ENCODE measurements around the gene UVRAG. TPM values are rescaled to one million over a fixed set of nuclear protein-coding genes. Genes with fewer than 3 reads are reported as not detected.

The UVRAG gene
- total RNA-seq, 3 donors from 2014 or later, result 43.3 to 73.0 (median 48.9) TPM

GRCh38 chr11:75811485-75811884, 3.5 kb upstream of the UVRAG start:
- Histone ChIP-seq H3K36me3 (no peaks in the 10 kb centered on the region), H3K27me3 (no peaks in the 10 kb centered on the region), H3K9me3 (no peaks in the 10 kb centered on the region), H3K4me3 (no peak overlapping the region), H3K27ac (no peak overlapping the region), H3K4me1 (peaks cover under 1 to 5% of the 10 kb centered on the region in 2 donors)
- DNase-seq (ENCODE audit: low spot score in 2 of 2), result no peak
- no peak for TF ChIP-seq POLR2AphosphoS5 (IDR thresholded peaks at IDR 0.05)
- TF ChIP-seq, protein P1, sequence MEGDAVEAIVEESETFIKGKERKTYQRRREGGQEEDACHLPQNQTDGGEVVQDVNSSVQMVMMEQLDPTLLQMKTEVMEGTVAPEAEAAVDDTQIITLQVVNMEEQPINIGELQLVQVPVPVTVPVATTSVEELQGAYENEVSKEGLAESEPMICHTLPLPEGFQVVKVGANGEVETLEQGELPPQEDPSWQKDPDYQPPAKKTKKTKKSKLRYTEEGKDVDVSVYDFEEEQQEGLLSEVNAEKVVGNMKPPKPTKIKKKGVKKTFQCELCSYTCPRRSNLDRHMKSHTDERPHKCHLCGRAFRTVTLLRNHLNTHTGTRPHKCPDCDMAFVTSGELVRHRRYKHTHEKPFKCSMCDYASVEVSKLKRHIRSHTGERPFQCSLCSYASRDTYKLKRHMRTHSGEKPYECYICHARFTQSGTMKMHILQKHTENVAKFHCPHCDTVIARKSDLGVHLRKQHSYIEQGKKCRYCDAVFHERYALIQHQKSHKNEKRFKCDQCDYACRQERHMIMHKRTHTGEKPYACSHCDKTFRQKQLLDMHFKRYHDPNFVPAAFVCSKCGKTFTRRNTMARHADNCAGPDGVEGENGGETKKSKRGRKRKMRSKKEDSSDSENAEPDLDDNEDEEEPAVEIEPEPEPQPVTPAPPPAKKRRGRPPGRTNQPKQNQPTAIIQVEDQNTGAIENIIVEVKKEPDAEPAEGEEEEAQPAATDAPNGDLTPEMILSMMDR (IDR thresholded peaks at IDR 0.05), result no peak
- no peak for TF ChIP-seq POLR2A (IDR thresholded peaks at IDR 0.05)
- intact Hi-C loops (cut with DNase I; ENCODE audit: low total_unique reads), result no loop called here

- peak overlapping the region; percentile 95 to 98 for H3K27ac ChIP-seq
- DNase-seq (ENCODE audit: low spot score in 2 of 2), result no peak
- no peaks in the 10 kb centered on the region for H3K27me3 ChIP-seq
- H3K4me1 ChIP-seq, result peaks cover 5 to 12% of the 10 kb centered on the region in 2 donors
- H3K9me3 ChIP-seq, result no peaks in the 10 kb centered on the region
- TF ChIP-seq, protein P1 (IDR thresholded peaks at IDR 0.05), result no peak
- no peak for TF ChIP-seq POLR2AphosphoS5 (IDR thresholded peaks at IDR 0.05)
- no peak for TF ChIP-seq POLR2A (IDR thresholded peaks at IDR 0.05)
- H3K4me3 ChIP-seq, result no peak overlapping the region
- H3K36me3 ChIP-seq, result no peaks in the 10 kb centered on the region
- intact Hi-C loops (cut with DNase I; ENCODE audit: low total_unique reads), result no loop called here
Observed at GRCh38 chr11:75812542-75813040, 2.4 kb upstream of the UVRAG start.

DNA sequence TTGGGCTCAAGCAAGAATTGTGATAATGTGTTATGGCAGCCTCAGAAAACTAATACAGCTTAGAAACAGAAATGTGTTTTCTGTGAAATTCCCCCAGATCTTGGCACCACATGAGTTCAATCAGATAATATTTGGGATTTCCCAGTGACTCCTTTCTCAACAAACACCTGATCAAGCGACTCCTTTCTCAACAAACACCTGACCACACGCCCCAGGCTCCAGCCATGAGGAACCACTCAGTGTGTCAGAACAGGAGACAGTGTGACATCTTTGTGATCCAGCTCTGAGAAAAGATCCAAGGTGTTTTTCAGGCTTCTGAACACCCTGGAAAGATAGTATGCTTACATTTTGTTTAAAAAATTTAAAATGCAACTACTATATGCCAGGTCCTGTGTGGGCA, 1.9 kb upstream of the UVRAG start:
- DNase-seq (ENCODE audit: low spot score in 2 of 2), result peak in 1 of 2 donors; percentile 46
- Histone ChIP-seq H3K4me1 (peaks cover 5 to 13% of the 10 kb centered on the region in 2 donors), H3K9me3 (no peaks in the 10 kb centered on the region), H3K36me3 (no peaks in the 10 kb centered on the region), H3K27me3 (no peaks in the 10 kb centered on the region), H3K27ac (peak overlapping the region; percentile 95 to 98), H3K4me3 (no peak overlapping the region)
- TF ChIP-seq POLR2AphosphoS5 (IDR thresholded peaks at IDR 0.05), result no peak
- intact Hi-C loops (cut with DNase I; ENCODE audit: low total_unique reads), result no loop called here

DNA sequence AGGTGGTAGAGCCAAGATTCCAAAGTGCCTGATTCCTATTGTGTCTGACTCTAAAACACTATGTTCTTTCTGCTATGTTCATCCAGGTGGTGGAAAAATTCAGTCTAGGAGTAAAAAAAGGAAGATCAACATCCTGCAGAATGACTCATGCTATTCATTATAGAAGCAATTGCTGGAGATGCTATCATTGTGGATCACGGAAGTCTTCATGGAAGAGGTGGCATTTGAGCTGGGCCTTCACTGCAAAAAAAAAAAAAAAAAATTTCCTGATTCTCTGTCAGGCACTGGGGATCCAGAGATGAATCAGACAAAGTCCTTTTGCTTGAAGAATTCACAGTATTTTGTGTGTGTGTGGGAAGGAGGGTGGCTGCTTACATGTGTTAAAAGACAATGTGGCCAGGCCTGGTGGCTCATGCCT, 1.4 kb upstream of the UVRAG start:
- intact Hi-C loops (cut with DNase I; ENCODE audit: low total_unique reads), result no loop called here
- TF ChIP-seq POLR2A (IDR thresholded peaks at IDR 0.05), result no peak
- TF ChIP-seq, protein P1 (IDR thresholded peaks at IDR 0.05), result no peak
- TF ChIP-seq POLR2AphosphoS5 (IDR thresholded peaks at IDR 0.05), result no peak
- no peaks in the 10 kb centered on the region for H3K9me3 ChIP-seq
- H3K27me3 ChIP-seq, result no peaks in the 10 kb centered on the region
- H3K4me1 ChIP-seq, result peaks cover 5 to 13% of the 10 kb centered on the region in 2 donors
- H3K4me3 ChIP-seq, result peak overlapping the region in 2 of 3 donors; percentile 83 to 95
- H3K36me3 ChIP-seq, result no peaks in the 10 kb centered on the region
- DNase-seq (ENCODE audit: low spot score in 2 of 2), result no peak
- H3K27ac ChIP-seq, result peak overlapping the region; percentile 95 to 98

GRCh38 chr11:75814363-75814676, 690 bp upstream of the UVRAG start:
- intact Hi-C loops (cut with DNase I; ENCODE audit: low total_unique reads), result no loop called here
- Histone ChIP-seq H3K27ac (peak overlapping the region; percentile 95 to 98), H3K4me1 (peaks cover 5 to 13% of the 10 kb centered on the region in 2 donors), H3K4me3 (peak overlapping the region; percentile 83 to 99 (median 95)), H3K27me3 (no peaks in the 10 kb centered on the region), H3K9me3 (no peaks in the 10 kb centered on the region), H3K36me3 (no peaks in the 10 kb centered on the region)
- TF ChIP-seq, protein P1 (IDR thresholded peaks at IDR 0.05), result no peak
- no peak for TF ChIP-seq POLR2A (IDR thresholded peaks at IDR 0.05)
- TF ChIP-seq POLR2AphosphoS5 (IDR thresholded peaks at IDR 0.05), result no peak
- DNase-seq (ENCODE audit: low spot score in 2 of 2), result no peak
